ENCODE results near the gene SORD.
"Not testable (repeated sequence)": the region's sequence is repeated elsewhere in the genome, so short reads cannot be mapped to it uniquely, and the experiment has no call there.

SORD gene

GRCh38 chr15:45023659-45024225, 747 bp downstream of the SORD start:
- H3K9me3 Mint-ChIP-seq: peaks cover 23% of the 10 kb centered on the region
- no peak for DNase-seq
- peak overlapping the region; percentile 93 for H3K4me3 Mint-ChIP-seq
- peaks cover 33% of the 10 kb centered on the region for H3K36me3 Mint-ChIP-seq (ENCODE audit: low read depth)
- H3K27ac Mint-ChIP-seq: peak overlapping the region; percentile 93
- H3K4me1 Mint-ChIP-seq: peaks cover 34% of the 10 kb centered on the region
- no peak for TF ChIP-seq CTCF (IDR thresholded peaks at IDR 0.05)
- peaks cover 21% of the 10 kb centered on the region for H3K27me3 Mint-ChIP-seq (ENCODE audit: low read depth, poor library complexity)

- DNase-seq, H3K27ac Mint-ChIP-seq, H3K4me3 Mint-ChIP-seq: not testable (repeated sequence)
- peaks cover 34% of the 10 kb centered on the region for H3K4me1 Mint-ChIP-seq
- peaks cover 42% of the 10 kb centered on the region for H3K36me3 Mint-ChIP-seq (ENCODE audit: low read depth)
- H3K27me3 Mint-ChIP-seq (ENCODE audit: low read depth, poor library complexity): peaks cover 12% of the 10 kb centered on the region
- H3K9me3 Mint-ChIP-seq: peaks cover 17% of the 10 kb centered on the region
These were observed 1.7 kb downstream of the SORD start for GRCh38 chr15:45024649-45025048.

GRCh38 chr15:45025627-45026026, 2.6 kb downstream of the SORD start:
- not testable (repeated sequence) for H3K27ac Mint-ChIP-seq, DNase-seq, H3K4me3 Mint-ChIP-seq
- Mint-ChIP-seq H3K9me3 (peaks cover 18% of the 10 kb centered on the region), H3K27me3 (ENCODE audit: low read depth, poor library complexity) (peaks cover 10% of the 10 kb centered on the region), H3K4me1 (peaks cover 34% of the 10 kb centered on the region), H3K36me3 (ENCODE audit: low read depth) (peaks cover 52% of the 10 kb centered on the region)

- Mint-ChIP-seq H3K36me3 (ENCODE audit: low read depth) (peaks cover 59% of the 10 kb centered on the region), H3K27ac (peak overlapping the region; percentile 16), H3K4me3 (no peak overlapping the region), H3K4me1 (peaks cover 34% of the 10 kb centered on the region), H3K9me3 (peaks cover 21% of the 10 kb centered on the region), H3K27me3 (ENCODE audit: low read depth, poor library complexity) (peaks cover 6% of the 10 kb centered on the region)
- no peak for TF ChIP-seq CTCF (IDR thresholded peaks at IDR 0.05)
- no peak for DNase-seq
These were observed 3.7 kb downstream of the SORD start for GRCh38 chr15:45026651-45027190.

GRCh38 chr15:45027220-45027619, 4.2 kb downstream of the SORD start:
- peaks cover 6% of the 10 kb centered on the region for H3K27me3 Mint-ChIP-seq (ENCODE audit: low read depth, poor library complexity)

GRCh38 chr15:45030743-45031142, 7.7 kb downstream of the SORD start:
- Mint-ChIP-seq H3K4me3 (no peak overlapping the region), H3K9me3 (peaks cover 24% of the 10 kb centered on the region), H3K27ac (peak overlapping the region; percentile 86), H3K36me3 (ENCODE audit: low read depth) (peaks cover 69% of the 10 kb centered on the region), H3K27me3 (ENCODE audit: low read depth, poor library complexity) (peaks cover 2% of the 10 kb centered on the region), H3K4me1 (peaks cover 21% of the 10 kb centered on the region)
- DNase-seq: no peak
- TF ChIP-seq CTCF (IDR thresholded peaks at IDR 0.05): no peak

More at GRCh38 chr15:45027220-45027619, 4.2 kb downstream of the SORD start:
- Mint-ChIP-seq H3K4me1 (peaks cover 34% of the 10 kb centered on the region), H3K9me3 (peaks cover 21% of the 10 kb centered on the region), H3K36me3 (ENCODE audit: low read depth) (peaks cover 59% of the 10 kb centered on the region), H3K4me3 (no peak overlapping the region), H3K27ac (no peak overlapping the region)
- no peak for TF ChIP-seq CTCF (IDR thresholded peaks at IDR 0.05)
- no peak for DNase-seq

GRCh38 chr15:45031522-45032028, 8.6 kb downstream of the SORD start:
- H3K27me3 Mint-ChIP-seq (ENCODE audit: low read depth, poor library complexity); H3K27ac Mint-ChIP-seq; DNase-seq; H3K4me3 Mint-ChIP-seq: not testable (repeated sequence)
- peaks cover 71% of the 10 kb centered on the region for H3K36me3 Mint-ChIP-seq (ENCODE audit: low read depth)
- H3K4me1 Mint-ChIP-seq: peaks cover 16% of the 10 kb centered on the region
- H3K9me3 Mint-ChIP-seq: peaks cover 26% of the 10 kb centered on the region

GRCh38 chr15:45032501-45032900, 9.5 kb downstream of the SORD start:
- not testable (repeated sequence) for DNase-seq; H3K27me3 Mint-ChIP-seq (ENCODE audit: low read depth, poor library complexity); H3K4me3 Mint-ChIP-seq; H3K27ac Mint-ChIP-seq
- Mint-ChIP-seq H3K4me1 (peaks cover 18% of the 10 kb centered on the region), H3K36me3 (ENCODE audit: low read depth) (peaks cover 63% of the 10 kb centered on the region), H3K9me3 (peaks cover 26% of the 10 kb centered on the region)

GRCh38 chr15:45034087-45034486, 11.1 kb downstream of the SORD start:
- not testable (repeated sequence) for DNase-seq; H3K27me3 Mint-ChIP-seq (ENCODE audit: low read depth, poor library complexity); H3K4me3 Mint-ChIP-seq; H3K27ac Mint-ChIP-seq
- H3K9me3 Mint-ChIP-seq: peaks cover 23% of the 10 kb centered on the region
- peaks cover 31% of the 10 kb centered on the region for H3K4me1 Mint-ChIP-seq
- peaks cover 47% of the 10 kb centered on the region for H3K36me3 Mint-ChIP-seq (ENCODE audit: low read depth)

- H3K36me3 Mint-ChIP-seq (ENCODE audit: low read depth): peaks cover 40% of the 10 kb centered on the region
- DNase-seq; H3K27ac Mint-ChIP-seq; H3K27me3 Mint-ChIP-seq (ENCODE audit: low read depth, poor library complexity); H3K4me3 Mint-ChIP-seq: not testable (repeated sequence)
- H3K4me1 Mint-ChIP-seq: peaks cover 32% of the 10 kb centered on the region
- peaks cover 18% of the 10 kb centered on the region for H3K9me3 Mint-ChIP-seq
These were observed 11.8 kb downstream of the SORD start for GRCh38 chr15:45034600-45035375.

Measured in nephron progenitor cell (in vitro differentiated cells).